Heart left ventricle (tissue), 16 donors: ENCODE results near the gene NACC2. TPM values are rescaled to one million over a fixed set of nuclear protein-coding genes. Genes with fewer than 3 reads are reported as not detected.
A peak's percentile ranks its signal among the peaks of the same experiment; 100 is the strongest.

Source experiments
- ATAC-seq, 4 donors: fragments of 200-7000 bp; cut with Tn5 transposase; one replicate each; pipeline ENCODE4 v1.9.1; 2020 to 2022; ENCODE audit warnings: moderate library complexity in 4 of 4, mild to moderate bottlenecking in 3 of 4, moderate number of reproducible peaks in 1 of 4
- DNase-seq, 5 donors: peaks; one replicate each; pipeline ENCODE4 v3.0.0-alpha.2; 2020
- H3K27ac ChIP-seq, 12 donors: fragments of 200-600 bp; sonication (generic) in 4 of 12; one replicate each; pipeline versions ENCODE4 v1.5.0 to v1.8.0; 2016 to 2022; ENCODE audit warnings: mild to moderate bottlenecking in 2 of 12
- H3K27me3 ChIP-seq, 9 donors: fragments of 200-600 bp; sonication (generic) in 2 of 9; one replicate each; pipeline versions ENCODE4 v1.5.1 to v1.8.0; 2016 to 2022; ENCODE audit warnings: mild to moderate bottlenecking in 3 of 9
- H3K36me3 ChIP-seq, 9 donors: fragments of 200-600 bp; sonication (generic) in 2 of 9; one replicate each; pipeline versions ENCODE4 v1.5.0 to v1.8.0; 2018 to 2022; ENCODE audit warnings: mild to moderate bottlenecking in 2 of 9
- H3K4me1 ChIP-seq, 12 donors: fragments of 200-600 bp; sonication (generic) in 4 of 12; one replicate each; pipeline versions ENCODE4 v1.5.0 to v1.8.0; 2016 to 2022; ENCODE audit warnings: mild to moderate bottlenecking in 3 of 12
- H3K4me3 ChIP-seq, 12 donors: fragments of 200-600 bp; sonication (generic) in 4 of 12; one replicate each; pipeline versions ENCODE4 v1.5.0 to v1.8.0; 2017 to 2022; ENCODE audit warnings: mild to moderate bottlenecking in 9 of 12, moderate library complexity in 4 of 12
- H3K9me3 ChIP-seq, 12 donors: fragments of 200-600 bp; sonication (generic) in 4 of 12; one replicate each; pipeline versions ENCODE4 v1.5.0 to v1.8.0; 2016 to 2022; ENCODE audit warnings: mild to moderate bottlenecking in 1 of 12
- POLR2A ChIP-seq, 2 donors: fragments of 450-650 bp; IDR thresholded peaks; one replicate each; pipeline ENCODE4 v1.6.1; 2017; ENCODE audit warnings: antibody characterized with exemption in 2 of 2, mild to moderate bottlenecking in 2 of 2, moderate library complexity in 2 of 2
- WGBS, 4 donors: extraction: QIAGEN DNeasy Blood & Tissue Kit in 2 of 4; methylation state at CpG; one replicate each; pipeline versions ENCODE4 v1.1.5 to v1.1.7; 2013 to 2018; 5-methylcytosine and 5-hydroxymethylcytosine counted together
- intact Hi-C, 10 donors: fragments of 100-400 bp; cut with DNase I; formaldehyde crosslinking; loops; one replicate each; pipeline versions ENCODE4 v1.11.1 to v1.14.2; 2022
- polyA plus RNA-seq, 2 donors: library from polyadenylated mRNA; stranded (reverse); fragments of 200-250 nt; gene quantifications; one replicate each; pipeline ENCODE4 v1.2.3, GENCODE V29; 2013
- total RNA-seq, 9 donors: library from RNA; depleted of rRNA in 2 of 9; stranded (reverse); fragments of >200 nt in 2 of 9; fragmentation: NEBNext Ultra II Directional in 3 of 9; extraction: Animal tissue kit (Norgen Biotek cat#: 25700) in 3 of 9; gene quantifications; one replicate each; pipeline versions ENCODE4 v1.1.0 to v1.2.4, GENCODE V29; 2016 to 2023
- TF ChIP-seq, protein P1 (sequence below), 12 donors: fragments of 200-600 bp; sonication (generic) in 4 of 12; IDR thresholded peaks; one replicate each; pipeline versions ENCODE4 v1.5.0 to v1.8.0; 2018 to 2022; ENCODE audit warnings: antibody characterized with exemption in 12 of 12, mild to moderate bottlenecking in 5 of 12
- donor health status: ischemic (EF 13 %, LVEDD 7.1; RV severe dilation, severe dysfunction).
- donor health status: healthy with polysubstance abuse.
- donor health status: DM: no; HTN: yes; CAD: no.
- donor health status: DM: no; HTN: no; CAD: no.
- donor health status: ischemic (EF 25% LVEDD 6.9; RV normal size, moderate dysfunction).
- donor health status: ischemic (EF 25% LVEDD 5.7; RV mildly dilated, moderate dysfunction).
- donor health status: healthy.
- donor health status: DM: yes; HTN: yes; CAD: no.
- donor health status: ischemic (EF 35%, LVEDD 5.7; RV mildly dilated, moderate dysfunction).
- donor health status: nonischemic (EF 11% LVEDD 7.7; RV severe dilation, severe dysfunction).
- donor health status: DM: yes; HTN: yes; CAD: no.
- donor health status: PGD.
- donor health status: ischemic (EF 29% LVEDD 5.4; RV normal size, mild dysfunction).
- donor health status: nonischemic (EF 23%, LVEDD 6.1; RV moderate dilation, normal function).

The NACC2 gene
- total and polyA plus RNA-seq, 11 donors: 17.9 to 66.5 (median 47.4) TPM

DNA sequence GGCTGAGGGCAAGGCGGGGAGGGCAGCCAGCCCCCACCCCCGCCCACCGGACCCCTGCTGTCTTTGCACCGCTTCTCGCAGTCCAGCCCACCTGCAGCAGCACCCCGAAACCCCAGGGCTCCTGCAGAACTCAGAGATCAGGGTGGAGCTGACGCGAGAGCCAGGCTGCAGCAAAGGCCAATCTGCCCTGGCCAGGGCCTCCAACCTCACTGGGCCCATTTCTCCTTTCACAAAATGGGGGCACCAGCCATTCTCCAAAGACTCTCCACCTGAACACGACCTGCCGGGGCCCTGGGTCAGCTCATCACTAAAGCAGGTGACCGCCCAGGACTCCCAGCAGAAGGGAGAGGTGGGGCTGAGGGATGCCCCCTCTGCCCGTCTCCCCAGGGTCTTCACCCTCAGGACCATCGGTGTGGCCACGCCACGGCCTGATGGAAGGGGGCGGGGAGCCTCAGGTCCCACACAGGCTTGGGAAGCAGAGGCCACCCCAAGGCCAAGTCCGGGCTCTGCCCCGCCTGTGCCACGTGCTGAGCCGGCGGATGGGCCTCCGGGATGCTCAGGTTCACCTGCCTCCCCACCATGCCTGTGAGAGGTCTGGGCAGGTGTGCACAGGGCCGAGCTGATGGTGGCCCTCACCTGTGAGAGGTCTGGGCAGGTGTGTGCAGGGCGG, 13.1 kb downstream of the NACC2 start:
- H3K36me3 ChIP-seq: peaks cover 0 to 7% (median 0%) of the 10 kb centered on the region in 9 donors
- DNase-seq (peak in 2 of 5 donors; percentile 19 to 33), ATAC-seq (no peak)
- intact Hi-C loops: loop anchor here in 1 of 10 donors (10.0 kb wide), 1 partner anchor 117 kb away; the partner anchor contains the start of gene UBAC1
- 80 to 94% (median 91%) methylated on average over 7 to 24 of the region's 24 CpGs for WGBS, 4 donors
- H3K27me3 ChIP-seq: no peaks in the 10 kb centered on the region
- TF ChIP-seq, protein P1, sequence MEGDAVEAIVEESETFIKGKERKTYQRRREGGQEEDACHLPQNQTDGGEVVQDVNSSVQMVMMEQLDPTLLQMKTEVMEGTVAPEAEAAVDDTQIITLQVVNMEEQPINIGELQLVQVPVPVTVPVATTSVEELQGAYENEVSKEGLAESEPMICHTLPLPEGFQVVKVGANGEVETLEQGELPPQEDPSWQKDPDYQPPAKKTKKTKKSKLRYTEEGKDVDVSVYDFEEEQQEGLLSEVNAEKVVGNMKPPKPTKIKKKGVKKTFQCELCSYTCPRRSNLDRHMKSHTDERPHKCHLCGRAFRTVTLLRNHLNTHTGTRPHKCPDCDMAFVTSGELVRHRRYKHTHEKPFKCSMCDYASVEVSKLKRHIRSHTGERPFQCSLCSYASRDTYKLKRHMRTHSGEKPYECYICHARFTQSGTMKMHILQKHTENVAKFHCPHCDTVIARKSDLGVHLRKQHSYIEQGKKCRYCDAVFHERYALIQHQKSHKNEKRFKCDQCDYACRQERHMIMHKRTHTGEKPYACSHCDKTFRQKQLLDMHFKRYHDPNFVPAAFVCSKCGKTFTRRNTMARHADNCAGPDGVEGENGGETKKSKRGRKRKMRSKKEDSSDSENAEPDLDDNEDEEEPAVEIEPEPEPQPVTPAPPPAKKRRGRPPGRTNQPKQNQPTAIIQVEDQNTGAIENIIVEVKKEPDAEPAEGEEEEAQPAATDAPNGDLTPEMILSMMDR (IDR thresholded peaks at IDR 0.05): no peak
- no peak for TF ChIP-seq POLR2A (IDR thresholded peaks at IDR 0.05)
- no peaks in the 10 kb centered on the region for H3K9me3 ChIP-seq
- H3K4me3 ChIP-seq: no peak overlapping the region
- H3K27ac ChIP-seq: peak overlapping the region in 2 of 12 donors; percentile 8 to 76
- H3K4me1 ChIP-seq: peaks cover 20 to 83% (median 62%) of the 10 kb centered on the region in 12 donors

DNA sequence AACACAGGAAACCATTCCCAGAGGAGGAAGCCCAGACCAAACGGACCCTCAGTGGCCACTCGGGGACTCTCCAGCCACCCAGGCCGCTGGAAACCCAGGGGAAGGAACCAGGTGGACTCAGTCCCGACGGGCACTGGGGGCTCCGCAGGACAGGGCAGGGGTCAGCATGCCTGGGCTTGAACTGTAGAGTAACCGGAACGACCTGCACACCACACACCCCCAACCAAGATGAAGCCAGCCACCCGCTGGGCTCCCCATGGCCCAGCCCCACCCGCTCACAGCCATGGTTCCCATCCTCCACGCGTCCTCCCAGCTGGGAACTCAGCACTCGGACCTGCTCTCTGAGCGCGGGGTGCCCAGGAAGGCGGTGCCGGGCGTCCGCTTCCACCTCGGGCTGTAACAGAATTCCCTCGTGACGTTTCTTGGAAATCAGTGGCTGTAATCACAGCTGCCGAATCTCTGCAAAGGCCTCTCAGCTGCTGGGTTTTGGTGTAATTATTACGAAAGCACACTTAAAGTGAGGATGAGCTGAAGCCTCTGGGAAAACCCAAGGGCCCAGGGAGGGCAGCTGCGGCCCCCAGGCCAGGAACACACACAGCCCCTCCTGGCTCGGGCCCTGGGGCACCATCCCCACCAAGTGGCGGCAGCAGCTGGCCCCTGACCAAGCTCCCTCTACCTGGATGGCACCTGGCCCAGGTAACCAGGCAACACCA, 13.8 kb downstream of the NACC2 start:
- Histone ChIP-seq H3K4me1 (peaks cover 19 to 78% (median 55%) of the 10 kb centered on the region in 12 donors), H3K27ac (peak overlapping the region in 2 of 12 donors; percentile 8 to 76), H3K27me3 (no peaks in the 10 kb centered on the region), H3K9me3 (no peaks in the 10 kb centered on the region), H3K36me3 (peaks cover 0 to 7% (median 0%) of the 10 kb centered on the region in 9 donors), H3K4me3 (no peak overlapping the region)
- ATAC-seq (no peak), DNase-seq (peak in 2 of 5 donors; percentile 43 to 59)
- WGBS, 4 donors: 62 to 74% (median 67%) methylated on average over 19 to 27 of the region's 27 CpGs
- TF ChIP-seq, protein P1 (IDR thresholded peaks at IDR 0.05): no peak
- no peak for TF ChIP-seq POLR2A (IDR thresholded peaks at IDR 0.05)
- intact Hi-C loops: loop anchor here in 1 of 10 donors (10.0 kb wide), 1 partner anchor 116 kb away; the partner anchor contains the start of gene UBAC1

DNA sequence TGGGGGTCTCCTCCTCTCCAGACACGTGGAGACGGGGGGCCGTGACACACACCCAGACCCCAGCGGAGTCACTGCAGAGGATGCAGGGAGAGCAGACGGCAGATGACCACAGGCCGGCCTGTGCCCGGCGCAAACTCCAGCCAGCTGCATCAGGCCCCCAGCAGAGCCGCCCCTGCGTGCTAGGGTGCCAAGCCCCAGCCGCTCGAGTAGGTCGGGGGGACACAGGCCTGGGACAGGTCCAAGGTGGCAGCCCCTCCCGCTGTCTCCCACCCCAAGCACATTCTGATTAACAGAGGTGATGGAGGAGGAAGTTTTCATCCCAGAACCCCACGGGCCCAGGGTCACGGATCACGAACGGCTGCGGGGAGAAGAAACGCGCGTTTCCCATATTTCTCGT, 14.4 kb downstream of the NACC2 start:
- H3K9me3 ChIP-seq: no peaks in the 10 kb centered on the region
- ATAC-seq (no peak), DNase-seq (peak in 2 of 5 donors; percentile 26 to 47)
- no peak for TF ChIP-seq POLR2A (IDR thresholded peaks at IDR 0.05)
- TF ChIP-seq, protein P1 (IDR thresholded peaks at IDR 0.05): no peak
- WGBS, 4 donors: 80 to 85% (median 83%) methylated on average over 1 to 23 of the region's 23 CpGs
- peak overlapping the region in 1 of 12 donors; percentile 76 for H3K27ac ChIP-seq
- H3K4me1 ChIP-seq: peaks cover 19 to 79% (median 49%) of the 10 kb centered on the region in 12 donors
- intact Hi-C loops: loop anchor here in 1 of 10 donors (10.0 kb wide), 1 partner anchor 116 kb away; the partner anchor contains the start of gene UBAC1
- no peaks in the 10 kb centered on the region for H3K27me3 ChIP-seq
- no peak overlapping the region for H3K4me3 ChIP-seq
- peaks cover 0 to 9% (median 0%) of the 10 kb centered on the region in 9 donors for H3K36me3 ChIP-seq

DNA sequence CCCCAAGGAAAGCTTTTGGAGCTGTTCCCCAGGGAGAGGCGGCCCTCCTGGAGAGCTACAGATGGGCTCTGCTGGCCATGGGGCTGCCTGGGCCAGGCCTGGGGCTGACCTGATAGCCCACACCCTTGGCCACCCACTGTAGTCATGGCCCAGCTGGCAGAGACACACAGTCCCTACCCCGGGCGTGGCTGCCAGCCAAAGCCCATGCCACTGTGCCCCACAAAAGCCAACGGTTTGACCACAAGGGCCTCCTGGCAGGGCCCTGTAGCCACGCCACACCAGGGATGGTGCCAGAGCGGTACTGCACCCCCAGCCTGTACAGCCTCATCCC, 15.2 kb downstream of the NACC2 start:
- Histone ChIP-seq H3K36me3 (peaks cover 0 to 11% (median 2%) of the 10 kb centered on the region in 9 donors), H3K4me1 (peaks cover 19 to 79% (median 44%) of the 10 kb centered on the region in 12 donors), H3K4me3 (no peak overlapping the region), H3K27me3 (no peaks in the 10 kb centered on the region), H3K27ac (peak overlapping the region in 8 of 12 donors; percentile 12 to 76 (median 42)), H3K9me3 (no peaks in the 10 kb centered on the region)
- WGBS, 4 donors: 67 to 84% (median 70%) methylated on average over 2 to 6 of the region's 6 CpGs
- ATAC-seq (peak in 3 of 4 donors; percentile 6 to 37 (median 28)), DNase-seq (peak in 2 of 5 donors; percentile 29 to 55)
- intact Hi-C loops: loop anchor here in 1 of 10 donors (10.0 kb wide), 1 partner anchor 115 kb away; the partner anchor contains the start of gene UBAC1
- TF ChIP-seq, protein P1 (IDR thresholded peaks at IDR 0.05): no peak
- no peak for TF ChIP-seq POLR2A (IDR thresholded peaks at IDR 0.05)
